Cardiac muscle cell (in vitro differentiated cells and primary cell): Measurements from ENCODE around the gene ITIH1. TPM values are rescaled to one million over a fixed set of nuclear protein-coding genes. Genes with fewer than 3 reads are reported as not detected.

Experiments used
- DNase-seq, 2 donors: peaks; one replicate each; pipeline versions ENCODE4 v3.0.0 to v3.0.0-alpha.2; 2010 to 2017; ENCODE audit warnings: low read depth in 1 of 2, low spot score in 1 of 2
- H3K27ac ChIP-seq: fragments of 200-600 bp; sonication (generic); 2 replicates; pipeline ENCODE4 v1.5.1; 2016
- H3K27me3 ChIP-seq: fragments of 200-600 bp; sonication (generic); 2 replicates; pipeline ENCODE4 v1.6.0; 2016; ENCODE audit warnings: control low read depth
- H3K36me3 ChIP-seq: fragments of 200-600 bp; sonication (generic); 2 replicates; pipeline ENCODE4 v1.5.1; 2016; ENCODE audit warnings: control low read depth
- H3K4me1 ChIP-seq: fragments of 200-600 bp; sonication (generic); 2 replicates; pipeline ENCODE4 v1.8.1; 2017; ENCODE audit warnings: low read depth, mild to moderate bottlenecking, mixed run types
- H3K4me3 ChIP-seq: fragments of 200-600 bp; sonication (generic); 2 replicates; pipeline ENCODE4 v1.5.1; 2016; ENCODE audit warnings: mild to moderate bottlenecking
- H3K9me3 ChIP-seq: fragments of 200-600 bp; sonication (generic); 2 replicates; pipeline ENCODE4 v1.5.1; 2017; ENCODE audit warnings: low read depth, mild to moderate bottlenecking, control low read depth
- polyA plus RNA-seq: library from polyadenylated mRNA; unstranded; fragments of >200 nt; fragmentation: Nextera tagmentation; extraction: Ambion mirVana; gene quantifications from 2 replicates; pipeline ENCODE4 v1.2.1, GENCODE V29; 2016
- total RNA-seq: library from RNA; depleted of rRNA; stranded (reverse); fragments of >200 nt; gene quantifications from 2 replicates; pipeline ENCODE4 v1.2.3, GENCODE V29; 2016
- TF ChIP-seq, protein P1 (sequence below): IDR thresholded peaks from 2 replicates; pipeline ENCODE4 v1.5.1; 2012; ENCODE audit warnings: low read depth, mild to moderate bottlenecking, low read length

The ITIH1 gene
- total and polyA plus RNA-seq, 2 experiments from 2014 or later: 0.20 TPM; not detected in 1

DNA sequence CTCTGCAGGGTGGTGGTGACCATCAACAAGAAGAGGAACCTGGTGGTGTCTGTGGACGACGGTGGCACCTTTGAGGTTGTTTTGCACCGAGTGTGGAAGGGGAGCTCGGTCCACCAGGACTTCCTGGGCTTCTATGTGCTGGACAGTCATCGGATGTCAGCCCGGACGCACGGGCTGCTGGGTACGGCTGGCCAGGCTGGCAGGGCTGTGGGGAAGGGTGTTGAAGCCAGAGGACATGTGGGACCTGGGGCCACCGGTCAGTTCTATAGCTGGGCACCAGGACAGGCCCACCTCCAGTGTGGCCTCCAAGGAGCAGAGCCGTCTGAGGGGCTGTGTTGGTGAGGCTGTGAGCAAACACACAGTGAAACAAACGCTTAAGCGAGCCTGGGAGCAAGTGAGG lies 13.3 kb downstream of the ITIH1 start:
- no peak overlapping the region for H3K27ac ChIP-seq
- no peaks in the 10 kb centered on the region for H3K36me3 ChIP-seq
- no peaks in the 10 kb centered on the region for H3K9me3 ChIP-seq
- H3K4me3 ChIP-seq: no peak overlapping the region
- TF ChIP-seq, protein P1, sequence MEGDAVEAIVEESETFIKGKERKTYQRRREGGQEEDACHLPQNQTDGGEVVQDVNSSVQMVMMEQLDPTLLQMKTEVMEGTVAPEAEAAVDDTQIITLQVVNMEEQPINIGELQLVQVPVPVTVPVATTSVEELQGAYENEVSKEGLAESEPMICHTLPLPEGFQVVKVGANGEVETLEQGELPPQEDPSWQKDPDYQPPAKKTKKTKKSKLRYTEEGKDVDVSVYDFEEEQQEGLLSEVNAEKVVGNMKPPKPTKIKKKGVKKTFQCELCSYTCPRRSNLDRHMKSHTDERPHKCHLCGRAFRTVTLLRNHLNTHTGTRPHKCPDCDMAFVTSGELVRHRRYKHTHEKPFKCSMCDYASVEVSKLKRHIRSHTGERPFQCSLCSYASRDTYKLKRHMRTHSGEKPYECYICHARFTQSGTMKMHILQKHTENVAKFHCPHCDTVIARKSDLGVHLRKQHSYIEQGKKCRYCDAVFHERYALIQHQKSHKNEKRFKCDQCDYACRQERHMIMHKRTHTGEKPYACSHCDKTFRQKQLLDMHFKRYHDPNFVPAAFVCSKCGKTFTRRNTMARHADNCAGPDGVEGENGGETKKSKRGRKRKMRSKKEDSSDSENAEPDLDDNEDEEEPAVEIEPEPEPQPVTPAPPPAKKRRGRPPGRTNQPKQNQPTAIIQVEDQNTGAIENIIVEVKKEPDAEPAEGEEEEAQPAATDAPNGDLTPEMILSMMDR: no peak
- H3K27me3 ChIP-seq: no peaks in the 10 kb centered on the region
- H3K4me1 ChIP-seq: no peaks in the 10 kb centered on the region
- no peak for DNase-seq

DNA sequence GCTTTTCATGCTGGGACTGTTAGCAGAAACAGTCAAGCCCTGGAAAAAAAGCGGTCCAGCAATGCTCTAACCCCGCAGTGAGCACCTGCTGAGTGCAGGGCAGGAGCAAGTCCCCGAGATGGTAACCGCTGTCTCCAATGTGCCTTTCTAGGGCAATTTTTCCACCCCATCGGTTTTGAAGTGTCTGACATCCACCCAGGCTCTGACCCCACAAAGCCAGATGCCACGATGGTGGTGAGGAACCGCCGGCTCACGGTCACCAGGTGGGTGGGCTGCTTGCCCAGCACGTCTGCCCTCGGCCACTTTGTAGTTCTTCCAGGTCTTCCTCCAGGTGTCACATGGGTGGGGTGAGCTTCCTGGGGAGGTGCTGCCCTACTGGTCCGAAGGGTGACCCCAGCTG lies 14.0 kb downstream of the ITIH1 start:
- no peaks in the 10 kb centered on the region for H3K27me3 ChIP-seq
- TF ChIP-seq, protein P1: no peak

DNA sequence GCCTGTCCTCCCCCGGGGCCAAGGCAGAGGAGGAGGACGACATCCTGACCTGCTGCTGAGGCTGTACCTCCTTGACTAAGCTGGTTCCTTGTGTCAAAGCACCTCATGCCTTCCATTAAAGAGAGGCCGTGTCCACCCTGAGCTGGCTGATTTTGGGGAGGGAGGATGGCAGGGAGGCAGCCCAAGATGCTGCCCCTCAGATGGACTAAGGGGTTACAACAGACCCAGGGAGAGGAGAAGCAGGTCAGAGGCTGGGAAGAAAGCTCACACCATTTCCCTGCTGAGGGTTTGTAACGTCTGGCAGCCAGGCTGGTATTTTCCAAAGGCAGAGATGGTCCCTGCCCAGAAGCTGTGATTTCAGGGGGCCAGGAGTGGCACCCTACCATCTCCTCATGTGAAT lies 14.5 kb downstream of the ITIH1 start:
- TF ChIP-seq, protein P1: no peak
- no peaks in the 10 kb centered on the region for H3K27me3 ChIP-seq
- H3K9me3 ChIP-seq: no peaks in the 10 kb centered on the region
- H3K36me3 ChIP-seq: no peaks in the 10 kb centered on the region
- H3K27ac ChIP-seq: no peak overlapping the region
- no peak for DNase-seq
- no peaks in the 10 kb centered on the region for H3K4me1 ChIP-seq
- H3K4me3 ChIP-seq: no peak overlapping the region

More for the DNA sequence above, 14.0 kb downstream of the ITIH1 start:
- no peak overlapping the region for H3K27ac ChIP-seq
- H3K9me3 ChIP-seq: no peaks in the 10 kb centered on the region
- H3K4me1 ChIP-seq: no peaks in the 10 kb centered on the region
- no peak overlapping the region for H3K4me3 ChIP-seq
- H3K36me3 ChIP-seq: no peaks in the 10 kb centered on the region
- DNase-seq: no peak

DNA sequence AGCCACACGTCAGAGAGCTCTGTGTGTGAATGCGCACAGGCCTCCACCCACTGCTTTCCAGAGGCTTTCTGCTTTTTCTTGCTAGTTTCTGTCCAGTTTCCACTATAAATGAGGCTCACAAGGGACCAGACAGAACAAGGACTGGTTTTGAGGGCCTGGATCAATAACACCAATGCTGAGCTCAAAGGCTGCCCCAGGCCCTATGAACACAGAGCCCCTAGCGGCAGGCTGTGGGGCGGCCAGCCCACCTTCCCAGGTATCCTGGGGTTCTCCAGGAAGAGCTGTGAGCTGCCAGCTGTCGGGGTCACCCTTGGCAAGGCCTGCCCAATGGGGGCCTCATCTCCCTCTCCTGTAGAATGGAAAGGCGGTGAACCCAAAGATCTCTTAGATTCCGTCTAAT lies 15.0 kb downstream of the ITIH1 start:
- Histone ChIP-seq H3K4me1 (no peaks in the 10 kb centered on the region), H3K4me3 (no peak overlapping the region), H3K27ac (no peak overlapping the region), H3K36me3 (no peaks in the 10 kb centered on the region), H3K9me3 (no peaks in the 10 kb centered on the region), H3K27me3 (no peaks in the 10 kb centered on the region)
- peak in 1 of 2 donors; percentile 15 for DNase-seq
- TF ChIP-seq, protein P1: peak; percentile 26

DNA sequence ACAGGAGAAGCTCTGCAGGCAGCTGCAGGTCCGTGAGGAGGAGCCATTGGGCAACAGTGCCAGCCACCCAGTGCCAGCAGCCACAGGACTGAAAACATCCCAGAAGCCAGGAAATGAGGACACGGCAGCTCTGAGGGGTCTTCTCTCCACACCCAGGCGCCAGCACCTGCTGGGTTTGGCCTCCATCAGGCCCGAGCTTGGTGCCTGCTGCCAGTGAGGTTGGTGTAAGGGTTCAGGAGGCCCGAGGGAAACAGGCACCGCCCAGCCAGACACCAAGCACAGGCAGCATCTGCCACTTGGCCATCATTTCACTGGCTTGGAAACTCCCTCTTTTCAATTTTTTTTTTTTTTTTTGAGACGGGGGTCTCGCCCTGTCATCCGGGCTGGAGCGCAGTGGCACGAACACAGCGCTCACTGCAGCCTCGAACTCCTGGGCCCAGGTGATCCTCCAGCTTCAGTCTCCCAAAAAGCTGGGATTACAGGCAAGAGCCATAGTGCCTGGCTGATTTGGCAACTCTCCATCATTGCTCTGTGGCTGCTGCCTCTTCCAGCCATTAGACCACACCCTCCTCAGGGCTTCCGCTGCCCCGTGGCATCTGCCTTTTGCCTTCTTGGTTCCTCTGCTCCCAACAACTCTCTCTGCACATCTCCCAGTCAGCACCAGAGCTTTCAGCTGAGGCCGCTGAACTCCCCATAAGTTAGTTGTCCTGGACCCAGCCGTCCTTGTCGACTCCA lies 15.7 kb downstream of the ITIH1 start:
- no peak overlapping the region for H3K27ac ChIP-seq
- H3K9me3 ChIP-seq: no peaks in the 10 kb centered on the region
- DNase-seq: peak in 1 of 2 donors; percentile 27
- H3K4me3 ChIP-seq: no peak overlapping the region
- H3K27me3 ChIP-seq: no peaks in the 10 kb centered on the region
- no peaks in the 10 kb centered on the region for H3K4me1 ChIP-seq
- no peaks in the 10 kb centered on the region for H3K36me3 ChIP-seq
- TF ChIP-seq, protein P1: no peak
